K562 (cell line): ENCODE data around the gene A4GALT. TPM values are rescaled to one million over a fixed set of nuclear protein-coding genes. Genes with fewer than 3 reads are reported as not detected.

Experiments used
- ATAC-seq: fragments of 200-7000 bp; cut with Tn5 transposase; 3 replicates; pipeline ENCODE4 v1.9.1; 2020; ENCODE audit warnings: moderate library complexity
- BruUV-seq: library from RNA; stranded (reverse); fragments of 400-500 nt; replicated peaks from 2 replicates; lab custom pipeline; 2021; lab: Mats Ljungman, UMichigan
- CTCF ChIA-PET: fragments of 300-600 bp; formaldehyde crosslinking; extraction: SDS; loops from one replicate; lab custom pipeline; 2021; ENCODE audit warnings: low intra/inter-chr PET ratio; lab: Yijun Ruan, JAX
- POLR2A ChIA-PET: fragments of 300-600, 350-650 bp; sonication (Branson Sonifier 250); formaldehyde crosslinking; extraction: SDS; loops from one replicate; lab custom pipeline; 2021; ENCODE audit warnings: antibody characterized with exemption, inconsistent platforms; lab: Yijun Ruan, JAX
- DNase-seq, 4 experiments: peaks; one replicate each; pipeline versions ENCODE4 v3.0.0 to v3.0.0-alpha.2; 2011 to 2018; ENCODE audit warnings: low spot score in 3 of 4, mixed read lengths in 3 of 4; ENCODE audit errors: extremely low read depth in 1 of 4
- FAIRE-seq: peaks from 2 replicates; lab custom pipeline; 2011; peaks lifted over from hg19 to GRCh38; lab: Jason Lieb, UNC
- H2AFZ ChIP-seq: 2 replicates; pipeline ENCODE4 v1.6.0; 2011; ENCODE audit warnings: low read depth, low read length, control low read depth, inconsistent platforms
- H3K27ac ChIP-seq: fragments of 200-600 bp; 3 replicates; pipeline ENCODE4 v1.8.0; 2011; ENCODE audit warnings: low read depth, mild to moderate bottlenecking, control low read depth, inconsistent platforms, low read length, moderate library complexity, mixed read lengths; ENCODE audit errors: extremely low read depth
- H3K27me3 ChIP-seq, 2 experiments: fragments of 300-600 bp in 1 of 2; 2 replicates in 1 of 2; 3 replicates in 1 of 2; pipeline versions ENCODE4 v1.6.0 to v1.8.0; 2011; ENCODE audit warnings: inconsistent platforms in 2 of 2, low read length in 2 of 2, mild to moderate bottlenecking in 1 of 2, mixed read lengths in 1 of 2, moderate library complexity in 1 of 2; ENCODE audit not compliant: control insufficient read depth in 2 of 2, insufficient read depth in 2 of 2
- H3K36me3 ChIP-seq: fragments of 300-600 bp; 3 replicates; pipeline ENCODE4 v1.8.0; 2011; ENCODE audit warnings: mild to moderate bottlenecking, low read length, inconsistent platforms; ENCODE audit not compliant: control insufficient read depth, insufficient read depth
- H3K4me1 ChIP-seq, 2 experiments: fragments of 200-600 bp in 1 of 2; replicated peaks in 1 of 2; 2 replicates in 1 of 2; 3 replicates in 1 of 2; pipeline versions ENCODE4 v1.5.1 to v1.8.0; 2011; ENCODE audit warnings: inconsistent platforms in 2 of 2, low read length in 2 of 2, mild to moderate bottlenecking in 1 of 2, mixed read lengths in 1 of 2, moderate library complexity in 1 of 2; ENCODE audit not compliant: control insufficient read depth in 2 of 2, insufficient read depth in 2 of 2
- H3K4me2 ChIP-seq: 2 replicates; pipeline ENCODE4 v1.6.1; 2011; ENCODE audit warnings: low read length, control low read depth, inconsistent platforms, mixed read lengths; ENCODE audit not compliant: insufficient read depth
- H3K4me3 ChIP-seq: fragments of 200-600 bp; sonication (generic), shearing (Covaris generic); 2 replicates; pipeline ENCODE4 v1.5.1; 2016; ENCODE audit warnings: control low read depth, inconsistent platforms
- H3K79me2 ChIP-seq: fragments of 200-600 bp; 3 replicates; pipeline ENCODE4 v1.8.0; 2011; ENCODE audit warnings: low read length, inconsistent platforms; ENCODE audit not compliant: control insufficient read depth, insufficient read depth
- H3K9ac ChIP-seq, 2 experiments: 2 replicates each; pipeline versions ENCODE4 v1.6.0 to v1.6.1; 2011; ENCODE audit warnings: low read depth in 2 of 2, low read length in 2 of 2, control low read depth in 1 of 2, inconsistent platforms in 1 of 2, mild to moderate bottlenecking in 1 of 2, mixed read lengths in 1 of 2; ENCODE audit not compliant: insufficient read depth in 1 of 2
- H3K9me1 ChIP-seq: one replicate; pipeline ENCODE4 v1.6.0; 2011; ENCODE audit warnings: inconsistent platforms, mild to moderate bottlenecking, low read length, moderate library complexity; ENCODE audit not compliant: control insufficient read depth, insufficient read depth
- H3K9me3 ChIP-seq: replicated peaks from 2 replicates; pipeline ENCODE4 v1.5.1; 2011; ENCODE audit warnings: low read depth, low read length, inconsistent platforms; ENCODE audit not compliant: control insufficient read depth, insufficient read depth
- H4K20me1 ChIP-seq: replicated peaks from 2 replicates; pipeline ENCODE4 v1.6.1; 2011; ENCODE audit warnings: low read length, inconsistent platforms, mixed read lengths; ENCODE audit not compliant: control insufficient read depth, insufficient read depth
- EWSR1 ChIP-seq: fragments of 450-650 bp; IDR thresholded peaks from 2 replicates; pipeline ENCODE4 v1.6.1; 2018; ENCODE audit warnings: borderline replicate concordance, mild to moderate bottlenecking, low read depth, moderate library complexity; ENCODE audit not compliant: partially characterized antibody
- HDAC2 ChIP-seq: fragments of 450-650 bp; IDR thresholded peaks from 2 replicates; pipeline ENCODE4 v1.6.1; 2016; ENCODE audit warnings: mild to moderate bottlenecking
- NUFIP1 ChIP-seq: fragments of 450-650 bp; IDR thresholded peaks from 2 replicates; pipeline ENCODE4 v1.6.1; 2018; ENCODE audit not compliant: partially characterized antibody
- ZNF232 ChIP-seq: sonication (generic); formaldehyde crosslinking; IDR thresholded peaks from 2 replicates; pipeline ENCODE4 v1.8.0; 2022; ENCODE audit warnings: mild to moderate bottlenecking, missing genetic modification reagents
- WGBS: fragments of 100-300 bp; shearing (Covaris generic); methylation state at CpG from one replicate; pipeline ENCODE4 v1.1.6; 2016; ENCODE audit warnings: low coverage, mixed read lengths; ENCODE audit not compliant: insufficient coverage; ENCODE audit errors: missing lambda C conversion rate; 5-methylcytosine and 5-hydroxymethylcytosine counted together
- in situ Hi-C: fragments of 300-500 bp; cut with MboI; formaldehyde crosslinking; loops from 4 replicates; pipeline ENCODE4 v1.15.0; 2018; ENCODE audit warnings: inconsistent platforms, mixed read lengths
- intact Hi-C: fragments of 100-400 bp; cut with micrococcal nuclease; formaldehyde crosslinking; loops from 2 replicates; pipeline ENCODE4 v1.14.2; 2022
- polyA plus RNA-seq, 8 experiments: library from polyadenylated mRNA; depleted of rRNA in 4 of 8; stranded (reverse) in 5 of 8; unstranded in 3 of 8; fragments of >200 nt; fragmentation: Nextera tagmentation in 2 of 8; fragmentation: Illumina TruSeq in 1 of 8; extraction: Ambion mirVana in 2 of 8; extraction: Trizol in 1 of 8; gene quantifications; 2 replicates each; pipeline versions ENCODE4 v1.2.1 to v1.2.3, GENCODE V29; 2011 to 2014; ENCODE audit warnings: inconsistent platforms in 1 of 8, missing spikeins in 1 of 8
- total RNA-seq, 7 experiments: library from RNA; depleted of rRNA in 6 of 7; stranded (reverse); fragments of >200 nt in 6 of 7; fragmentation: Illumina TruSeq in 2 of 7; extraction: Trizol in 2 of 7; gene quantifications; 2 replicates each; pipeline versions ENCODE4 v1.2.1 to v1.2.3, GENCODE V29; 2011 to 2021; ENCODE audit warnings: low replicate concordance in 1 of 7
- TF ChIP-seq, protein P1 (sequence below): IDR thresholded peaks from 2 replicates; pipeline ENCODE4 v1.6.1; 2012; ENCODE audit warnings: low read depth, low read length, improper control_type of control experiment, borderline replicate concordance
- TF ChIP-seq, protein P2 (sequence below): fragments of 250-450 bp; sonication (Bioruptor Pico); IDR thresholded peaks from 2 replicates; pipeline ENCODE4 v1.4.0; 2020; ENCODE audit warnings: borderline replicate concordance
- TF ChIP-seq, protein P3 (sequence below): fragments of 200-600 bp; sonication (generic); IDR thresholded peaks from one replicate; pipeline ENCODE4 v1.6.1; 2012; ENCODE audit warnings: mild to moderate bottlenecking, low read depth, low read length, inconsistent platforms

The A4GALT gene
- total and polyA plus RNA-seq, 9 of the 15 experiments (the other 6 are each of a cell fraction or from before 2014, with no cell fraction given) = 0.07 to 0.11 TPM; not detected in 7

DNA sequence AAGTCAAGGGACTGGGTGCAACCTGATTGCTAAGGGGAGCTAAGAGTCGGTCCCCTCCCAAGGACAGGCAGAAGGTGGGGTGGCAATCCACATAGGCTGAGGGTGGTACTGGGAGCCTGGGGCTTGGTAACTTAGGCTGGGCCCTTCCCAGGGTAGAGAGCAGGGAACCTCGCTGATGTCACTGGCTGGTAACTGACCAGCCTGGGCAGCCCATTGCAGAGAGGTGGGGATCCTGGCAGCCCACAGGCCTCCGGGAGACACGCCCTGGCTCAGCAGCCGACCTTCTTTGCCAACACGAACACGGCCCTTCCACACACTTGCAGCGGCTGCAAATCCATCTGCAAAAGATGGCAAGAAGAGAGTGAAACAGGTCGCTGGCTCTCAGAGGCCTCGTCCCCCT is 25.4 kb downstream of the A4GALT start:
- no peaks in the 10 kb centered on the region for H3K36me3 ChIP-seq
- ChIA-PET POLR2A (interaction anchor here (1.4 kb wide), 1 partner anchor 12 kb away, joined by 3 read pairs; no protein-coding TSS in a partner anchor), CTCF (no interaction called here)
- ATAC-seq = no peak
- no peaks in the 10 kb centered on the region for H3K79me2 ChIP-seq
- no peak overlapping the region for H3K4me2 ChIP-seq
- no peak overlapping the region for H2AFZ ChIP-seq
- DNase-seq = no peak
- H3K9me3 ChIP-seq = no peaks in the 10 kb centered on the region
- H3K4me1 ChIP-seq = peaks cover 0 to 28% of the 10 kb centered on the region in 2 experiments; a peak in 4 of 5 replicates
- no peaks in the 10 kb centered on the region for H4K20me1 ChIP-seq
- in situ Hi-C loops (no loop called here), intact Hi-C loops (loop anchor here (10.0 kb wide), 1 partner anchor 70 kb away; no protein-coding TSS in a partner anchor)
- WGBS = 18% methylated on average over 6 of the region's 10 CpGs
- no peaks in the 10 kb centered on the region for H3K9me1 ChIP-seq
- FAIRE-seq = no peak
- peaks cover 0 to 24% of the 10 kb centered on the region in 2 experiments; a peak in 1 of 5 replicates for H3K27me3 ChIP-seq
- no peak overlapping the region for H3K27ac ChIP-seq
- H3K9ac ChIP-seq = no peak overlapping the region
- BruUV-seq = no TSS peak
- no peak overlapping the region for H3K4me3 ChIP-seq
- TF ChIP-seq NUFIP1 (no peak), EWSR1 (no peak), ZNF232 (no peak), HDAC2 (no peak)
- TF ChIP-seq, protein P1, sequence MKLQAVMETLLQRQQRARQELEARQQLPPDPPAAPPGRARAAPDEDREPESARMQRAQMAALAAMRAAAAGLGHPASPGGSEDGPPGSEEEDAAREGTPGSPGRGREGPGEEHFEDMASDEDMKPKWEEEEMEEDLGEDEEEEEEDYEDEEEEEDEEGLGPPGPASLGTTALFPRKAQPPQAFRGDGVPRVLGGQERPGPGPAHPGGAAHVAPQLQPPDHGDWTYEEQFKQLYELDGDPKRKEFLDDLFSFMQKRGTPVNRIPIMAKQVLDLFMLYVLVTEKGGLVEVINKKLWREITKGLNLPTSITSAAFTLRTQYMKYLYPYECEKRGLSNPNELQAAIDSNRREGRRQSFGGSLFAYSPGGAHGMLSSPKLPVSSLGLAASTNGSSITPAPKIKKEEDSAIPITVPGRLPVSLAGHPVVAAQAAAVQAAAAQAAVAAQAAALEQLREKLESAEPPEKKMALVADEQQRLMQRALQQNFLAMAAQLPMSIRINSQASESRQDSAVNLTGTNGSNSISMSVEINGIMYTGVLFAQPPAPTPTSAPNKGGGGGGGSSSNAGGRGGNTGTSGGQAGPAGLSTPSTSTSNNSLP = no peak
- TF ChIP-seq, protein P2, sequence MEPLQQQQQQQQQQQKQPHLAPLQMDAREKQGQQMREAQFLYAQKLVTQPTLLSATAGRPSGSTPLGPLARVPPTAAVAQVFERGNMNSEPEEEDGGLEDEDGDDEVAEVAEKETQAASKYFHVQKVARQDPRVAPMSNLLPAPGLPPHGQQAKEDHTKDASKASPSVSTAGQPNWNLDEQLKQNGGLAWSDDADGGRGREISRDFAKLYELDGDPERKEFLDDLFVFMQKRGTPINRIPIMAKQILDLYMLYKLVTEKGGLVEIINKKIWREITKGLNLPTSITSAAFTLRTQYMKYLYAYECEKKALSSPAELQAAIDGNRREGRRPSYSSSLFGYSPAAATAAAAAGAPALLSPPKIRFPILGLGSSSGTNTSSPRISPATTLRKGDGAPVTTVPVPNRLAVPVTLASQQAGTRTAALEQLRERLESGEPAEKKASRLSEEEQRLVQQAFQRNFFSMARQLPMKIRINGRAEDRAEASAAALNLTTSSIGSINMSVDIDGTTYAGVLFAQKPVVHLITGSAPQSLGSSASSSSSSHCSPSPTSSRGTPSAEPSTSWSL = no peak
- TF ChIP-seq, protein P3, sequence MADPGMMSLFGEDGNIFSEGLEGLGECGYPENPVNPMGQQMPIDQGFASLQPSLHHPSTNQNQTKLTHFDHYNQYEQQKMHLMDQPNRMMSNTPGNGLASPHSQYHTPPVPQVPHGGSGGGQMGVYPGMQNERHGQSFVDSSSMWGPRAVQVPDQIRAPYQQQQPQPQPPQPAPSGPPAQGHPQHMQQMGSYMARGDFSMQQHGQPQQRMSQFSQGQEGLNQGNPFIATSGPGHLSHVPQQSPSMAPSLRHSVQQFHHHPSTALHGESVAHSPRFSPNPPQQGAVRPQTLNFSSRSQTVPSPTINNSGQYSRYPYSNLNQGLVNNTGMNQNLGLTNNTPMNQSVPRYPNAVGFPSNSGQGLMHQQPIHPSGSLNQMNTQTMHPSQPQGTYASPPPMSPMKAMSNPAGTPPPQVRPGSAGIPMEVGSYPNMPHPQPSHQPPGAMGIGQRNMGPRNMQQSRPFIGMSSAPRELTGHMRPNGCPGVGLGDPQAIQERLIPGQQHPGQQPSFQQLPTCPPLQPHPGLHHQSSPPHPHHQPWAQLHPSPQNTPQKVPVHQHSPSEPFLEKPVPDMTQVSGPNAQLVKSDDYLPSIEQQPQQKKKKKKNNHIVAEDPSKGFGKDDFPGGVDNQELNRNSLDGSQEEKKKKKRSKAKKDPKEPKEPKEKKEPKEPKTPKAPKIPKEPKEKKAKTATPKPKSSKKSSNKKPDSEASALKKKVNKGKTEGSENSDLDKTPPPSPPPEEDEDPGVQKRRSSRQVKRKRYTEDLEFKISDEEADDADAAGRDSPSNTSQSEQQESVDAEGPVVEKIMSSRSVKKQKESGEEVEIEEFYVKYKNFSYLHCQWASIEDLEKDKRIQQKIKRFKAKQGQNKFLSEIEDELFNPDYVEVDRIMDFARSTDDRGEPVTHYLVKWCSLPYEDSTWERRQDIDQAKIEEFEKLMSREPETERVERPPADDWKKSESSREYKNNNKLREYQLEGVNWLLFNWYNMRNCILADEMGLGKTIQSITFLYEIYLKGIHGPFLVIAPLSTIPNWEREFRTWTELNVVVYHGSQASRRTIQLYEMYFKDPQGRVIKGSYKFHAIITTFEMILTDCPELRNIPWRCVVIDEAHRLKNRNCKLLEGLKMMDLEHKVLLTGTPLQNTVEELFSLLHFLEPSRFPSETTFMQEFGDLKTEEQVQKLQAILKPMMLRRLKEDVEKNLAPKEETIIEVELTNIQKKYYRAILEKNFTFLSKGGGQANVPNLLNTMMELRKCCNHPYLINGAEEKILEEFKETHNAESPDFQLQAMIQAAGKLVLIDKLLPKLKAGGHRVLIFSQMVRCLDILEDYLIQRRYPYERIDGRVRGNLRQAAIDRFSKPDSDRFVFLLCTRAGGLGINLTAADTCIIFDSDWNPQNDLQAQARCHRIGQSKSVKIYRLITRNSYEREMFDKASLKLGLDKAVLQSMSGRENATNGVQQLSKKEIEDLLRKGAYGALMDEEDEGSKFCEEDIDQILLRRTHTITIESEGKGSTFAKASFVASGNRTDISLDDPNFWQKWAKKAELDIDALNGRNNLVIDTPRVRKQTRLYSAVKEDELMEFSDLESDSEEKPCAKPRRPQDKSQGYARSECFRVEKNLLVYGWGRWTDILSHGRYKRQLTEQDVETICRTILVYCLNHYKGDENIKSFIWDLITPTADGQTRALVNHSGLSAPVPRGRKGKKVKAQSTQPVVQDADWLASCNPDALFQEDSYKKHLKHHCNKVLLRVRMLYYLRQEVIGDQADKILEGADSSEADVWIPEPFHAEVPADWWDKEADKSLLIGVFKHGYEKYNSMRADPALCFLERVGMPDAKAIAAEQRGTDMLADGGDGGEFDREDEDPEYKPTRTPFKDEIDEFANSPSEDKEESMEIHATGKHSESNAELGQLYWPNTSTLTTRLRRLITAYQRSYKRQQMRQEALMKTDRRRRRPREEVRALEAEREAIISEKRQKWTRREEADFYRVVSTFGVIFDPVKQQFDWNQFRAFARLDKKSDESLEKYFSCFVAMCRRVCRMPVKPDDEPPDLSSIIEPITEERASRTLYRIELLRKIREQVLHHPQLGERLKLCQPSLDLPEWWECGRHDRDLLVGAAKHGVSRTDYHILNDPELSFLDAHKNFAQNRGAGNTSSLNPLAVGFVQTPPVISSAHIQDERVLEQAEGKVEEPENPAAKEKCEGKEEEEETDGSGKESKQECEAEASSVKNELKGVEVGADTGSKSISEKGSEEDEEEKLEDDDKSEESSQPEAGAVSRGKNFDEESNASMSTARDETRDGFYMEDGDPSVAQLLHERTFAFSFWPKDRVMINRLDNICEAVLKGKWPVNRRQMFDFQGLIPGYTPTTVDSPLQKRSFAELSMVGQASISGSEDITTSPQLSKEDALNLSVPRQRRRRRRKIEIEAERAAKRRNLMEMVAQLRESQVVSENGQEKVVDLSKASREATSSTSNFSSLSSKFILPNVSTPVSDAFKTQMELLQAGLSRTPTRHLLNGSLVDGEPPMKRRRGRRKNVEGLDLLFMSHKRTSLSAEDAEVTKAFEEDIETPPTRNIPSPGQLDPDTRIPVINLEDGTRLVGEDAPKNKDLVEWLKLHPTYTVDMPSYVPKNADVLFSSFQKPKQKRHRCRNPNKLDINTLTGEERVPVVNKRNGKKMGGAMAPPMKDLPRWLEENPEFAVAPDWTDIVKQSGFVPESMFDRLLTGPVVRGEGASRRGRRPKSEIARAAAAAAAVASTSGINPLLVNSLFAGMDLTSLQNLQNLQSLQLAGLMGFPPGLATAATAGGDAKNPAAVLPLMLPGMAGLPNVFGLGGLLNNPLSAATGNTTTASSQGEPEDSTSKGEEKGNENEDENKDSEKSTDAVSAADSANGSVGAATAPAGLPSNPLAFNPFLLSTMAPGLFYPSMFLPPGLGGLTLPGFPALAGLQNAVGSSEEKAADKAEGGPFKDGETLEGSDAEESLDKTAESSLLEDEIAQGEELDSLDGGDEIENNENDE = no peak
